Stimulated activated naive CD8-positive, alpha-beta T cell treated with anti-CD3 and anti-CD28 coated beads, Interleukin-15, Interleukin-2, amounts not matched to agents 100 U/mL and 50 U/mL, for 24 hours (primary cell): ENCODE data around the gene FBRS.
"Not testable (repeated sequence)": the region's sequence is repeated elsewhere in the genome, so short reads cannot be mapped to it uniquely, and the experiment has no call there.

ENCODE experiments used
- ATAC-seq: fragments of 150-1000 bp; cut with Tn5 transposase; one replicate; pipeline ENCODE4 v1.10.0; 2021
- DNase-seq: peaks from one replicate; pipeline ENCODE4 v3.0.0; 2021

FBRS gene

GRCh38 chr16:30665155-30665829 lies 7.1 kb downstream of the FBRS start:
- DNase-seq (no peak), ATAC-seq (no peak)

GRCh38 chr16:30665830-30666190 lies 7.6 kb downstream of the FBRS start:
- no peak for ATAC-seq

GRCh38 chr16:30666681-30667080 lies 8.4 kb downstream of the FBRS start:
- no peak for DNase-seq
- no peak for ATAC-seq

More at GRCh38 chr16:30665830-30666190, 7.6 kb downstream of the FBRS start:
- DNase-seq, result no peak

- ATAC-seq (no peak), DNase-seq (no peak)
Observed at GRCh38 chr16:30667361-30667905, 9.2 kb downstream of the FBRS start.

GRCh38 chr16:30668393-30668792 lies 10.2 kb downstream of the FBRS start:
- ATAC-seq (no peak), DNase-seq (no peak)

- ATAC-seq, result no peak
- DNase-seq, result no peak
Observed at GRCh38 chr16:30669026-30669902, 11.0 kb downstream of the FBRS start.

- ATAC-seq (no peak), DNase-seq (no peak)
Observed at GRCh38 chr16:30669903-30670824, 11.9 kb downstream of the FBRS start.

- no peak for ATAC-seq
- DNase-seq, result no peak
Observed at GRCh38 chr16:30675143-30675542, 16.9 kb downstream of the FBRS start.

- no peak for ATAC-seq
Observed at GRCh38 chr16:30677931-30678585, 19.8 kb downstream of the FBRS start.

GRCh38 chr16:30678586-30678970 lies 20.3 kb downstream of the FBRS start:
- ATAC-seq (no peak), DNase-seq (no peak)

More at GRCh38 chr16:30677931-30678585, 19.8 kb downstream of the FBRS start:
- no peak for DNase-seq

- DNase-seq (no peak), ATAC-seq (no peak)
Observed at GRCh38 chr16:30680326-30680725, 22.1 kb downstream of the FBRS start.

- no peak for DNase-seq
- no peak for ATAC-seq
Observed at GRCh38 chr16:30688701-30689100, 30.5 kb downstream of the FBRS start.

- ATAC-seq (no peak), DNase-seq (no peak)
Observed at GRCh38 chr16:30691907-30692306, 33.7 kb downstream of the FBRS start.

- DNase-seq, result no peak
- no peak for ATAC-seq
Observed at GRCh38 chr16:30692396-30693064, 34.3 kb downstream of the FBRS start.

- DNase-seq, result no peak
Observed at GRCh38 chr16:30694926-30695693, 36.9 kb downstream of the FBRS start.

GRCh38 chr16:30696646-30697045 lies 38.4 kb downstream of the FBRS start:
- not testable (repeated sequence) for DNase-seq, ATAC-seq

More at GRCh38 chr16:30694926-30695693, 36.9 kb downstream of the FBRS start:
- no peak for ATAC-seq

GRCh38 chr16:30697264-30698138 lies 39.3 kb downstream of the FBRS start:
- peak; percentile 94 for ATAC-seq
- no peak for DNase-seq

- ATAC-seq, result peak; percentile 72
Observed at GRCh38 chr16:30698139-30698815, 40.0 kb downstream of the FBRS start.

More at GRCh38 chr16:30698139-30698815, 40.0 kb downstream of the FBRS start:
- DNase-seq, result peak; percentile 99
